HG03342 (cell line): ENCODE measurements around the gene CNN1.

Experiments
- ATAC-seq: cut with Tn5 transposase; IDR thresholded peaks from one replicate; pipeline ENCODE4 v1.9.1; 2021; ENCODE audit warnings: mild to moderate bottlenecking, moderate library complexity; ENCODE audit not compliant: unreplicated experiment

CNN1 gene

GRCh38 chr19:11538232-11539036 is at the start of gene CNN1:
TSS of gene CNN1 (plus strand) at chr19:11538851. CDS start at chr19:11538928, 77 bp downstream.
- no peak for ATAC-seq

GRCh38 chr19:11489378-11489777 is 49.3 kb upstream of the CNN1 start:
- ATAC-seq = no peak

GRCh38 chr19:11494634-11495285 is 43.9 kb upstream of the CNN1 start:
- no peak for ATAC-seq

- no peak for ATAC-seq
Observed at GRCh38 chr19:11495481-11495880, 43.2 kb upstream of the CNN1 start.

GRCh38 chr19:11495885-11496284 is 42.8 kb upstream of the CNN1 start:
- no peak for ATAC-seq

- ATAC-seq = no peak
Observed at GRCh38 chr19:11496391-11497163, 42.1 kb upstream of the CNN1 start.

GRCh38 chr19:11499220-11499726 is 39.4 kb upstream of the CNN1 start:
- ATAC-seq = no peak

GRCh38 chr19:11499890-11500420 is 38.7 kb upstream of the CNN1 start:
- no peak for ATAC-seq

- ATAC-seq = no peak
Observed at GRCh38 chr19:11504502-11505031, 34.1 kb upstream of the CNN1 start.

- ATAC-seq = peak; percentile 87
Observed at GRCh38 chr19:11505032-11505503, 33.6 kb upstream of the CNN1 start.

- ATAC-seq = peak; percentile 55
Observed at GRCh38 chr19:11505504-11506100, 33.0 kb upstream of the CNN1 start, which contains the start of gene ZNF653. TSS of gene ZNF653 (minus strand) at chr19:11505839. CDS start at chr19:11505786, 53 bp downstream.

GRCh38 chr19:11506101-11506555 is 32.5 kb upstream of the CNN1 start:
- ATAC-seq = peak; percentile 18

- no peak for ATAC-seq
Observed at GRCh38 chr19:11506967-11507366, 31.7 kb upstream of the CNN1 start.

- no peak for ATAC-seq
Observed at GRCh38 chr19:11507370-11508078, 31.1 kb upstream of the CNN1 start.

GRCh38 chr19:11510444-11510843 is 28.2 kb upstream of the CNN1 start:
- ATAC-seq = no peak

- ATAC-seq = no peak
Observed at GRCh38 chr19:11513946-11514345, 24.7 kb upstream of the CNN1 start.

GRCh38 chr19:11519138-11519537 is 19.5 kb upstream of the CNN1 start:
- ATAC-seq = no peak

GRCh38 chr19:11528551-11529341 is 9.9 kb upstream of the CNN1 start, which contains the start of gene ECSIT:
TSS of gene ECSIT (minus strand) at chr19:11529134. CDS start at chr19:11519170, 9,964 bp downstream.
- peak; percentile 94 for ATAC-seq
